ENCODE measurements around the gene ABCA3. TPM values are rescaled to one million over a fixed set of nuclear protein-coding genes. Genes with fewer than 3 reads are reported as not detected.

Gene ABCA3
- total and polyA plus RNA-seq, 2 of the 8 experiments (the other 6 are each of a cell fraction or from before 2014, with no cell fraction given), result 5.7 to 7.9 TPM

GRCh38 chr16:2366660-2367309 is 26.3 kb upstream of the ABCA3 start (continued):
- TF ChIP-seq CHD7 (IDR thresholded peaks at IDR 0.05; ENCODE audit: insufficient replicate concordance, low read length) (no peak), HDAC2 (IDR thresholded peaks at IDR 0.05; ENCODE audit: borderline replicate concordance in 1 of 2, low read depth in 2 of 2, low read length in 2 of 2) (no peak), TAF1 (IDR thresholded peaks at IDR 0.05; ENCODE audit: low read depth, low read length) (no peak), CBX8 (IDR thresholded peaks at IDR 0.05; ENCODE audit: borderline replicate concordance, low read depth, low read length) (no peak), ATF2 (IDR thresholded peaks at IDR 0.05; ENCODE audit: low read length) (no peak), SIRT6 (IDR thresholded peaks at IDR 0.05; ENCODE audit: low read length) (no peak), HDAC6 (IDR thresholded peaks at IDR 0.05; ENCODE audit: low read depth, low read length) (no peak), FOSL1 (IDR thresholded peaks at IDR 0.05; ENCODE audit: insufficient read depth, low read depth, low read length) (no peak)

All from H1 (cell line).